ENCODE results near the gene EYS. TPM values are rescaled to one million over a fixed set of nuclear protein-coding genes. Genes with fewer than 3 reads are reported as not detected.

The EYS gene
- total and polyA plus RNA-seq, 2 donors from 2014 or later: not detected

GRCh38 chr6:63790334-63790733 lies 1916.7 kb downstream of the EYS start:
- H3K27ac ChIP-seq (ENCODE audit: low read depth in 2 of 2, low read length in 2 of 2): no peak overlapping the region
- TF ChIP-seq, protein P1, sequence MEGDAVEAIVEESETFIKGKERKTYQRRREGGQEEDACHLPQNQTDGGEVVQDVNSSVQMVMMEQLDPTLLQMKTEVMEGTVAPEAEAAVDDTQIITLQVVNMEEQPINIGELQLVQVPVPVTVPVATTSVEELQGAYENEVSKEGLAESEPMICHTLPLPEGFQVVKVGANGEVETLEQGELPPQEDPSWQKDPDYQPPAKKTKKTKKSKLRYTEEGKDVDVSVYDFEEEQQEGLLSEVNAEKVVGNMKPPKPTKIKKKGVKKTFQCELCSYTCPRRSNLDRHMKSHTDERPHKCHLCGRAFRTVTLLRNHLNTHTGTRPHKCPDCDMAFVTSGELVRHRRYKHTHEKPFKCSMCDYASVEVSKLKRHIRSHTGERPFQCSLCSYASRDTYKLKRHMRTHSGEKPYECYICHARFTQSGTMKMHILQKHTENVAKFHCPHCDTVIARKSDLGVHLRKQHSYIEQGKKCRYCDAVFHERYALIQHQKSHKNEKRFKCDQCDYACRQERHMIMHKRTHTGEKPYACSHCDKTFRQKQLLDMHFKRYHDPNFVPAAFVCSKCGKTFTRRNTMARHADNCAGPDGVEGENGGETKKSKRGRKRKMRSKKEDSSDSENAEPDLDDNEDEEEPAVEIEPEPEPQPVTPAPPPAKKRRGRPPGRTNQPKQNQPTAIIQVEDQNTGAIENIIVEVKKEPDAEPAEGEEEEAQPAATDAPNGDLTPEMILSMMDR (IDR thresholded peaks at IDR 0.05; ENCODE audit: borderline replicate concordance, extremely low read depth, insufficient read depth): no peak
- no peaks in the 10 kb centered on the region for H3K36me3 ChIP-seq (ENCODE audit: control insufficient read depth in 2 of 3, insufficient read depth in 3 of 3, low read length in 3 of 3)
- FAIRE-seq (no peak), DNase-seq (no peak)
- H3K9ac ChIP-seq (ENCODE audit: low read length in 3 of 3): no peak overlapping the region
- no peak overlapping the region for H3K4me3 ChIP-seq (ENCODE audit: low read length in 3 of 3)
- intact Hi-C loops (cut with DNase I): no loop called here
- H3K27me3 ChIP-seq (ENCODE audit: control insufficient read depth, insufficient read depth, low read length): no peaks in the 10 kb centered on the region
- no peaks in the 10 kb centered on the region for H3K4me1 ChIP-seq (ENCODE audit: control insufficient read depth in 2 of 3, insufficient read depth in 2 of 3, low read depth in 1 of 3, low read length in 3 of 3)
- no peaks in the 10 kb centered on the region for H3K9me3 ChIP-seq (ENCODE audit: control insufficient read depth in 2 of 3, insufficient read depth in 1 of 3, low read length in 3 of 3)

DNA sequence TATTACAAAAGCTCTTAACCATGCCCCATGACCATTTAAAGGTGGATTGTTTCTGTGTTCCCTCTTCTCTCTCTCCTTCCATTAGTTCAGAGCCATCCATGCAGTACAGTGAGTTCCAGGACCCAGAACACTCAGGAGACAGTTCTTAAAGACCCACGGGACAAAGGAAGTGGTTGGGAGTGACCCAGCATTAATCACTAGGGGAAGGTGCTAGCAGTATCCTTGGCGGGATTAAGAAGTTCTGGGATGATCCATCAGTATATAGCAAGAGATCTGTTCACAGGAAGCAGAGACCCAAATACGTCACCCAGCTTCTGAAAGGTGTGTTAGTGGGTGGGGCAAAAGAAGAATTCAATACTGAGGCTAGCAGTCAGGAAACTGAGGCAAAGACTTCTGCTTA lies 1917.3 kb downstream of the EYS start:
- no peaks in the 10 kb centered on the region for H3K27me3 ChIP-seq (ENCODE audit: control insufficient read depth, insufficient read depth, low read length)
- no peaks in the 10 kb centered on the region for H3K9me3 ChIP-seq (ENCODE audit: control insufficient read depth in 2 of 3, insufficient read depth in 1 of 3, low read length in 3 of 3)
- intact Hi-C loops (cut with DNase I): no loop called here
- no peaks in the 10 kb centered on the region for H3K4me1 ChIP-seq (ENCODE audit: control insufficient read depth in 2 of 3, insufficient read depth in 2 of 3, low read depth in 1 of 3, low read length in 3 of 3)
- H3K27ac ChIP-seq (ENCODE audit: low read depth in 2 of 2, low read length in 2 of 2): no peak overlapping the region
- no peak for DNase-seq
- TF ChIP-seq, protein P1 (IDR thresholded peaks at IDR 0.05; ENCODE audit: borderline replicate concordance, extremely low read depth, insufficient read depth): no peak
- no peaks in the 10 kb centered on the region for H3K36me3 ChIP-seq (ENCODE audit: control insufficient read depth in 2 of 3, insufficient read depth in 3 of 3, low read length in 3 of 3)
- no peak overlapping the region for H3K4me3 ChIP-seq (ENCODE audit: low read length in 3 of 3)
- H3K9ac ChIP-seq (ENCODE audit: low read length in 3 of 3): no peak overlapping the region
- FAIRE-seq: no peak

DNA sequence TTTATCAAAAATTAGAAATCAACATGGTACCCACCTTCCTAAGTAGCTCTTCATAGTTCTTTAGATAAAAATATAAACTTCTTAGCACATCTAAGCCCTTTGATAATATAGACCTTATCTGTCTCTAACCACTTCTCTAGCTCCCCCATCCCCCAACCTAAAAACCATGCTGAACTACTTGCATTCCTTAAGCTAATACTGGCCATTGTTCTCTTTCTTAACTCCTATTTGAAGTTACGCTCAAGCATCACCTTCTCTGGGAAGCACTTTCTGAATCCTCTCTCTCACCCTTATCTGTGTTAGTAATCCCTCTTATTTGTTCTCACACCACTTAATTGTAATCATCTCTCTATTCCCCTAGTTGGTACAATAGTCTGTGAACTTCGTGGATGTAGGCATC lies 1918.5 kb downstream of the EYS start:
- FAIRE-seq (no peak), DNase-seq (no peak)
- no peak overlapping the region for H3K27ac ChIP-seq (ENCODE audit: low read depth in 2 of 2, low read length in 2 of 2)
- TF ChIP-seq, protein P1 (IDR thresholded peaks at IDR 0.05; ENCODE audit: borderline replicate concordance, extremely low read depth, insufficient read depth): no peak
- no peak overlapping the region for H3K9ac ChIP-seq (ENCODE audit: low read length in 3 of 3)
- no peaks in the 10 kb centered on the region for H3K9me3 ChIP-seq (ENCODE audit: control insufficient read depth in 2 of 3, insufficient read depth in 1 of 3, low read length in 3 of 3)
- H3K4me1 ChIP-seq (ENCODE audit: control insufficient read depth in 2 of 3, insufficient read depth in 2 of 3, low read depth in 1 of 3, low read length in 3 of 3): no peaks in the 10 kb centered on the region
- no peaks in the 10 kb centered on the region for H3K36me3 ChIP-seq (ENCODE audit: control insufficient read depth in 2 of 3, insufficient read depth in 3 of 3, low read length in 3 of 3)
- H3K27me3 ChIP-seq (ENCODE audit: control insufficient read depth, insufficient read depth, low read length): no peaks in the 10 kb centered on the region
- H3K4me3 ChIP-seq (ENCODE audit: low read length in 3 of 3): no peak overlapping the region
- intact Hi-C loops (cut with DNase I): no loop called here

GRCh38 chr6:63787021-63787420 lies 1920.0 kb downstream of the EYS start:
- H3K4me3 ChIP-seq (ENCODE audit: low read length in 3 of 3): no peak overlapping the region
- H3K9me3 ChIP-seq (ENCODE audit: control insufficient read depth in 2 of 3, insufficient read depth in 1 of 3, low read length in 3 of 3): no peaks in the 10 kb centered on the region
- FAIRE-seq (no peak), DNase-seq (no peak)
- no peaks in the 10 kb centered on the region for H3K36me3 ChIP-seq (ENCODE audit: control insufficient read depth in 2 of 3, insufficient read depth in 3 of 3, low read length in 3 of 3)
- no peak overlapping the region for H3K9ac ChIP-seq (ENCODE audit: low read length in 3 of 3)
- intact Hi-C loops (cut with DNase I): no loop called here
- H3K27ac ChIP-seq (ENCODE audit: low read depth in 2 of 2, low read length in 2 of 2): no peak overlapping the region
- H3K27me3 ChIP-seq (ENCODE audit: control insufficient read depth, insufficient read depth, low read length): no peaks in the 10 kb centered on the region
- TF ChIP-seq, protein P1 (IDR thresholded peaks at IDR 0.05; ENCODE audit: borderline replicate concordance, extremely low read depth, insufficient read depth): no peak
- no peaks in the 10 kb centered on the region for H3K4me1 ChIP-seq (ENCODE audit: control insufficient read depth in 2 of 3, insufficient read depth in 2 of 3, low read depth in 1 of 3, low read length in 3 of 3)

Measured in kidney (tissue), 14 donors.